Measurements from ENCODE around the gene ACSM6. TPM values are rescaled to one million over a fixed set of nuclear protein-coding genes. Genes with fewer than 3 reads are reported as not detected.

ACSM6 gene
- total RNA-seq, 1 experiment from 2014 or later: not detected

- ChIA-PET POLR2A (no interaction called here), CTCF (no interaction called here)
- DNase-seq (ENCODE audit: low spot score): no peak
- no peak overlapping the region for H3K4me3 Mint-ChIP-seq
- no peak overlapping the region for H3K27ac Mint-ChIP-seq
- H3K9me3 Mint-ChIP-seq: peaks cover 21% of the 10 kb centered on the region
- TF ChIP-seq, protein P1, sequence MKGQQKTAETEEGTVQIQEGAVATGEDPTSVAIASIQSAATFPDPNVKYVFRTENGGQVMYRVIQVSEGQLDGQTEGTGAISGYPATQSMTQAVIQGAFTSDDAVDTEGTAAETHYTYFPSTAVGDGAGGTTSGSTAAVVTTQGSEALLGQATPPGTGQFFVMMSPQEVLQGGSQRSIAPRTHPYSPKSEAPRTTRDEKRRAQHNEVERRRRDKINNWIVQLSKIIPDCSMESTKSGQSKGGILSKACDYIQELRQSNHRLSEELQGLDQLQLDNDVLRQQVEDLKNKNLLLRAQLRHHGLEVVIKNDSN (CRISPR knock-in tag; IDR thresholded peaks at IDR 0.05): no peak
- TF ChIP-seq IRF1 (CRISPR knock-in tag; IDR thresholded peaks at IDR 0.05) (no peak), E2F4 (CRISPR knock-in tag; IDR thresholded peaks at IDR 0.05; ENCODE audit: borderline replicate concordance, low read depth) (no peak), SMAD4 (CRISPR knock-in tag; IDR thresholded peaks at IDR 0.05) (no peak), NR1H2 (CRISPR knock-in tag; IDR thresholded peaks at IDR 0.05) (no peak), SOX15 (CRISPR knock-in tag; IDR thresholded peaks at IDR 0.05) (no peak), ZNF138 (CRISPR knock-in tag; conservative IDR thresholded peaks at IDR 0.05) (no peak), ERG (CRISPR knock-in tag; IDR thresholded peaks at IDR 0.05) (no peak), TEAD1 (CRISPR knock-in tag; IDR thresholded peaks at IDR 0.05) (no peak), MXD4 (CRISPR knock-in tag; IDR thresholded peaks at IDR 0.05; ENCODE audit: borderline replicate concordance) (no peak), ZSCAN18 (CRISPR knock-in tag; IDR thresholded peaks at IDR 0.05) (no peak), ATF6 (CRISPR knock-in tag; IDR thresholded peaks at IDR 0.05) (no peak), ZBTB21 (CRISPR knock-in tag; IDR thresholded peaks at IDR 0.05; ENCODE audit: borderline replicate concordance) (no peak)
- TF ChIP-seq, protein P2, sequence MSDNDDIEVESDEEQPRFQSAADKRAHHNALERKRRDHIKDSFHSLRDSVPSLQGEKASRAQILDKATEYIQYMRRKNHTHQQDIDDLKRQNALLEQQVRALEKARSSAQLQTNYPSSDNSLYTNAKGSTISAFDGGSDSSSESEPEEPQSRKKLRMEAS (CRISPR knock-in tag; IDR thresholded peaks at IDR 0.05): no peak
- TF ChIP-seq, protein P3, sequence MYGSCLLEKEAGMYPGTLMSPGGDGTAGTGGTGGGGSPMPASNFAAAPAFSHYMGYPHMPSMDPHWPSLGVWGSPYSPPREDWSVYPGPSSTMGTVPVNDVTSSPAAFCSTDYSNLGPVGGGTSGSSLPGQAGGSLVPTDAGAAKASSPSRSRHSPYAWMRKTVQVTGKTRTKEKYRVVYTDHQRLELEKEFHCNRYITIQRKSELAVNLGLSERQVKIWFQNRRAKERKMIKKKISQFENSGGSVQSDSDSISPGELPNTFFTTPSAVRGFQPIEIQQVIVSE (CRISPR knock-in tag; IDR thresholded peaks at IDR 0.05; ENCODE audit: borderline replicate concordance): no peak
- TF ChIP-seq, protein P4, sequence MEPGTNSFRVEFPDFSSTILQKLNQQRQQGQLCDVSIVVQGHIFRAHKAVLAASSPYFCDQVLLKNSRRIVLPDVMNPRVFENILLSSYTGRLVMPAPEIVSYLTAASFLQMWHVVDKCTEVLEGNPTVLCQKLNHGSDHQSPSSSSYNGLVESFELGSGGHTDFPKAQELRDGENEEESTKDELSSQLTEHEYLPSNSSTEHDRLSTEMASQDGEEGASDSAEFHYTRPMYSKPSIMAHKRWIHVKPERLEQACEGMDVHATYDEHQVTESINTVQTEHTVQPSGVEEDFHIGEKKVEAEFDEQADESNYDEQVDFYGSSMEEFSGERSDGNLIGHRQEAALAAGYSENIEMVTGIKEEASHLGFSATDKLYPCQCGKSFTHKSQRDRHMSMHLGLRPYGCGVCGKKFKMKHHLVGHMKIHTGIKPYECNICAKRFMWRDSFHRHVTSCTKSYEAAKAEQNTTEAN (CRISPR knock-in tag; IDR thresholded peaks at IDR 0.05): no peak
- TF ChIP-seq, protein P5, sequence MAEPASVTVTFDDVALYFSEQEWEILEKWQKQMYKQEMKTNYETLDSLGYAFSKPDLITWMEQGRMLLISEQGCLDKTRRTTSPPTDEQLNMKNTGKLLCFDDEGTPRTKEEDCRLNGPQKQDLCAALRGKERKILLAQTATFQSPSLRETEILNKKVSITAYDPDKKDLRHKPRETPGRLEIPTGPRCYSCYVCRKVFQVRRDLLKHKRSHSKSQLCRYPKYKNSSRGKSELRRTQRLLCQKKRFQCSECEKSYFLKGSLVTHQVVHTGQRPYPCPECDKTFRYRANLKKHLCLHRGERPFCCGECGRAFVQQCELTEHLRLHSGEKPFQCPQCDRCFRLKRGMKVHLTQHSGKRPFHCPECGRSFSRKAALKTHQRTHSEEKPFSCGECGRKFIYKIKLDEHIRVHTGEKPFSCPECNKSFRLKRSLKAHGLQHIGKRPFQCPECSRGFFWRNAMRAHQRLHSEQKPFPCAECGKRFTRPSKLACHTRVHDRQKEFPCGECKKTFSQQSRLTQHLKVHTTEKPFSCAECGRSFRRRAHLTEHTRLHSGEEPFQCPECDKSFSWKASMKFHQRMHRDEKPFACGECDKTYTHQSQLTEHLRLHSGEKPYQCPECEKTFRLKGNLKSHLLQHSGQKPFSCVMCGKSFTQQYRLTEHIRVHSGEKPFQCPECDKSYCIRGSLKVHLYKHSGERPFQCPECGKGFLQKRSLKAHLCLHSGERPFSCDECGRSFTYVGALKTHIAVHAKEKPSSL (CRISPR knock-in tag; conservative IDR thresholded peaks at IDR 0.05): no peak
- H3K36me3 Mint-ChIP-seq: peaks cover 18% of the 10 kb centered on the region
- no peaks in the 10 kb centered on the region for H3K27me3 Mint-ChIP-seq (ENCODE audit: low read depth)
- ATAC-seq: no peak
- no peaks in the 10 kb centered on the region for H3K4me1 Mint-ChIP-seq
These were observed 22.7 kb upstream of the ACSM6 start for GRCh38 chr10:95171336-95171735.

Data from WTC11 (cell line).